Measurements from ENCODE around the gene MAP7D2. TPM values are rescaled to one million over a fixed set of nuclear protein-coding genes. Genes with fewer than 3 reads are reported as not detected.

The MAP7D2 gene
- total and polyA plus RNA-seq, 4 donors = 0.16 to 1.5 (median 0.42) TPM

DNA sequence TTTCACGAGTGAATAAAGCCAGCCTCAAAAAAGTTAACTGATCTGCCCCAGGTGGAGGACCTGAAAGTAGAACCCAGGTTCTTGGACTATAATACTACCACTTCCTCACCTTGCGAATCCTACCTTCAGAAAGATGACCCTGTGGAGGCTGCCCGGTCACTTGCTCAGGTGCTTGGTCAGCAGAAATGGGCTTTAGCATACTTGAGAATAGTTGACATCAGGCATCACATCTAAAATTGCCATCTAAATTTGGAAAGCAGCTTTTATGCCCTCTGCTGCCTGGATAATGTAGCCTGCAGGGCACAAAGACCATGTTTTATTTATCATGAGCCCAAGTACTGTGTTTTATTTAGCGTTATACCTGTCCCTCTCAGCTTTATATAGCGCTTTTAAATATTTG, 128.9 kb downstream of the MAP7D2 start:
- Histone ChIP-seq H3K4me3 (ENCODE audit: low read depth in 1 of 3, low read length in 3 of 3) (no peak overlapping the region), H3K27me3 (ENCODE audit: control insufficient read depth in 4 of 4, insufficient read depth in 4 of 4, low read length in 3 of 4) (no peaks in the 10 kb centered on the region), H3K36me3 (ENCODE audit: control insufficient read depth in 4 of 4, insufficient read depth in 3 of 4, low read depth in 1 of 4, low read length in 3 of 4) (no peaks in the 10 kb centered on the region), H3K4me1 (ENCODE audit: control insufficient read depth in 4 of 4, insufficient read depth in 4 of 4, low read length in 3 of 4) (peaks cover 0 to 5% (median 1%) of the 10 kb centered on the region in 4 donors), H3K9ac (ENCODE audit: low read depth in 1 of 2, low read length in 2 of 2) (no peak overlapping the region), H3K9me3 (ENCODE audit: control insufficient read depth in 4 of 4, low read length in 3 of 4) (no peaks in the 10 kb centered on the region), H3K27ac (ENCODE audit: low read depth in 1 of 2, low read length in 2 of 2) (no peak overlapping the region)
- no peak for TF ChIP-seq GABPA (IDR thresholded peaks at IDR 0.05 in 1 of 2, conservative IDR thresholded peaks at IDR 0.05 in 1 of 2)
- no peak for TF ChIP-seq NR2F2 (IDR thresholded peaks at IDR 0.05)
- TF ChIP-seq, protein P1, sequence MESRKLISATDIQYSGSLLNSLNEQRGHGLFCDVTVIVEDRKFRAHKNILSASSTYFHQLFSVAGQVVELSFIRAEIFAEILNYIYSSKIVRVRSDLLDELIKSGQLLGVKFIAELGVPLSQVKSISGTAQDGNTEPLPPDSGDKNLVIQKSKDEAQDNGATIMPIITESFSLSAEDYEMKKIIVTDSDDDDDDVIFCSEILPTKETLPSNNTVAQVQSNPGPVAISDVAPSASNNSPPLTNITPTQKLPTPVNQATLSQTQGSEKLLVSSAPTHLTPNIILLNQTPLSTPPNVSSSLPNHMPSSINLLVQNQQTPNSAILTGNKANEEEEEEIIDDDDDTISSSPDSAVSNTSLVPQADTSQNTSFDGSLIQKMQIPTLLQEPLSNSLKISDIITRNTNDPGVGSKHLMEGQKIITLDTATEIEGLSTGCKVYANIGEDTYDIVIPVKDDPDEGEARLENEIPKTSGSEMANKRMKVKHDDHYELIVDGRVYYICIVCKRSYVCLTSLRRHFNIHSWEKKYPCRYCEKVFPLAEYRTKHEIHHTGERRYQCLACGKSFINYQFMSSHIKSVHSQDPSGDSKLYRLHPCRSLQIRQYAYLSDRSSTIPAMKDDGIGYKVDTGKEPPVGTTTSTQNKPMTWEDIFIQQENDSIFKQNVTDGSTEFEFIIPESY (IDR thresholded peaks at IDR 0.05) = no peak
- no peak for TF ChIP-seq FOXA2 (IDR thresholded peaks at IDR 0.05)
- no peak for TF ChIP-seq HNF4A (conservative IDR thresholded peaks at IDR 0.05)
- no peak for TF ChIP-seq SP1 (IDR thresholded peaks at IDR 0.05)
- no peak for TF ChIP-seq FOXA1 (IDR thresholded peaks at IDR 0.05)
- TF ChIP-seq YY1 (IDR thresholded peaks at IDR 0.05) = no peak
- TF ChIP-seq TAF1 (conservative IDR thresholded peaks at IDR 0.05) = no peak
- TF ChIP-seq, protein P2, sequence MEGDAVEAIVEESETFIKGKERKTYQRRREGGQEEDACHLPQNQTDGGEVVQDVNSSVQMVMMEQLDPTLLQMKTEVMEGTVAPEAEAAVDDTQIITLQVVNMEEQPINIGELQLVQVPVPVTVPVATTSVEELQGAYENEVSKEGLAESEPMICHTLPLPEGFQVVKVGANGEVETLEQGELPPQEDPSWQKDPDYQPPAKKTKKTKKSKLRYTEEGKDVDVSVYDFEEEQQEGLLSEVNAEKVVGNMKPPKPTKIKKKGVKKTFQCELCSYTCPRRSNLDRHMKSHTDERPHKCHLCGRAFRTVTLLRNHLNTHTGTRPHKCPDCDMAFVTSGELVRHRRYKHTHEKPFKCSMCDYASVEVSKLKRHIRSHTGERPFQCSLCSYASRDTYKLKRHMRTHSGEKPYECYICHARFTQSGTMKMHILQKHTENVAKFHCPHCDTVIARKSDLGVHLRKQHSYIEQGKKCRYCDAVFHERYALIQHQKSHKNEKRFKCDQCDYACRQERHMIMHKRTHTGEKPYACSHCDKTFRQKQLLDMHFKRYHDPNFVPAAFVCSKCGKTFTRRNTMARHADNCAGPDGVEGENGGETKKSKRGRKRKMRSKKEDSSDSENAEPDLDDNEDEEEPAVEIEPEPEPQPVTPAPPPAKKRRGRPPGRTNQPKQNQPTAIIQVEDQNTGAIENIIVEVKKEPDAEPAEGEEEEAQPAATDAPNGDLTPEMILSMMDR (IDR thresholded peaks at IDR 0.05; ENCODE audit: low read depth, low read length, missing input control) = no peak
- TF ChIP-seq, protein P3, sequence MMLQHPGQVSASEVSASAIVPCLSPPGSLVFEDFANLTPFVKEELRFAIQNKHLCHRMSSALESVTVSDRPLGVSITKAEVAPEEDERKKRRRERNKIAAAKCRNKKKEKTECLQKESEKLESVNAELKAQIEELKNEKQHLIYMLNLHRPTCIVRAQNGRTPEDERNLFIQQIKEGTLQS (IDR thresholded peaks at IDR 0.05) = no peak
- TF ChIP-seq, protein P4, sequence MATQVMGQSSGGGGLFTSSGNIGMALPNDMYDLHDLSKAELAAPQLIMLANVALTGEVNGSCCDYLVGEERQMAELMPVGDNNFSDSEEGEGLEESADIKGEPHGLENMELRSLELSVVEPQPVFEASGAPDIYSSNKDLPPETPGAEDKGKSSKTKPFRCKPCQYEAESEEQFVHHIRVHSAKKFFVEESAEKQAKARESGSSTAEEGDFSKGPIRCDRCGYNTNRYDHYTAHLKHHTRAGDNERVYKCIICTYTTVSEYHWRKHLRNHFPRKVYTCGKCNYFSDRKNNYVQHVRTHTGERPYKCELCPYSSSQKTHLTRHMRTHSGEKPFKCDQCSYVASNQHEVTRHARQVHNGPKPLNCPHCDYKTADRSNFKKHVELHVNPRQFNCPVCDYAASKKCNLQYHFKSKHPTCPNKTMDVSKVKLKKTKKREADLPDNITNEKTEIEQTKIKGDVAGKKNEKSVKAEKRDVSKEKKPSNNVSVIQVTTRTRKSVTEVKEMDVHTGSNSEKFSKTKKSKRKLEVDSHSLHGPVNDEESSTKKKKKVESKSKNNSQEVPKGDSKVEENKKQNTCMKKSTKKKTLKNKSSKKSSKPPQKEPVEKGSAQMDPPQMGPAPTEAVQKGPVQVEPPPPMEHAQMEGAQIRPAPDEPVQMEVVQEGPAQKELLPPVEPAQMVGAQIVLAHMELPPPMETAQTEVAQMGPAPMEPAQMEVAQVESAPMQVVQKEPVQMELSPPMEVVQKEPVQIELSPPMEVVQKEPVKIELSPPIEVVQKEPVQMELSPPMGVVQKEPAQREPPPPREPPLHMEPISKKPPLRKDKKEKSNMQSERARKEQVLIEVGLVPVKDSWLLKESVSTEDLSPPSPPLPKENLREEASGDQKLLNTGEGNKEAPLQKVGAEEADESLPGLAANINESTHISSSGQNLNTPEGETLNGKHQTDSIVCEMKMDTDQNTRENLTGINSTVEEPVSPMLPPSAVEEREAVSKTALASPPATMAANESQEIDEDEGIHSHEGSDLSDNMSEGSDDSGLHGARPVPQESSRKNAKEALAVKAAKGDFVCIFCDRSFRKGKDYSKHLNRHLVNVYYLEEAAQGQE (IDR thresholded peaks at IDR 0.05) = no peak
- TF ChIP-seq HNF4G (IDR thresholded peaks at IDR 0.05) = no peak
- TF ChIP-seq JUND (IDR thresholded peaks at IDR 0.05) = no peak
- TF ChIP-seq, protein P5, sequence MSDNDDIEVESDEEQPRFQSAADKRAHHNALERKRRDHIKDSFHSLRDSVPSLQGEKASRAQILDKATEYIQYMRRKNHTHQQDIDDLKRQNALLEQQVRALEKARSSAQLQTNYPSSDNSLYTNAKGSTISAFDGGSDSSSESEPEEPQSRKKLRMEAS (IDR thresholded peaks at IDR 0.05) = no peak
- TF ChIP-seq EGR1 (IDR thresholded peaks at IDR 0.05; ENCODE audit: low read depth in 2 of 2) = no peak
- TF ChIP-seq RXRA (IDR thresholded peaks at IDR 0.05) = no peak
- no peak for TF ChIP-seq RAD21 (IDR thresholded peaks at IDR 0.05)
- no peak for DNase-seq (ENCODE audit: low spot score)
- 94% methylated on average over 5 of the region's 5 CpGs for WGBS
